ENCODE results near the gene MIA. TPM values are rescaled to one million over a fixed set of nuclear protein-coding genes. Genes with fewer than 3 reads are reported as not detected.

The MIA gene
- total and polyA plus RNA-seq, 2 of the 8 experiments (the other 6 are each of a cell fraction or from before 2014, with no cell fraction given), result not detected

GRCh38 chr19:40781140-40781539 is 5.8 kb downstream of the MIA start:
- H2BK20ac ChIP-seq (ENCODE audit: low read length), result no peak overlapping the region; the same call in 1 of the 2 replicates
- no peak overlapping the region for H2BK15ac ChIP-seq (ENCODE audit: low read length)
- no peak overlapping the region for H4K5ac ChIP-seq (ENCODE audit: insufficient read length, low read depth, low read length)
- no peaks in the 10 kb centered on the region for H3K36me3 ChIP-seq (ENCODE audit: control insufficient read depth in 2 of 4, insufficient read depth in 4 of 4, low read length in 3 of 4)
- no peak overlapping the region for H2BK12ac ChIP-seq (ENCODE audit: low read depth, low read length)
- H3K4ac ChIP-seq (replicated peaks; ENCODE audit: insufficient read length, low read depth, low read length), result no peak overlapping the region
- FAIRE-seq (no peak), DNase-seq (ENCODE audit: low read depth in 1 of 2, low spot score in 2 of 2) (no peak)
- 88% methylated on average over 5 of the region's 7 CpGs; no CpG with 5 or more reads in 1 of the 2 experiments for WGBS, 2 experiments (ENCODE audit: extremely low coverage in 1 of 2, insufficient coverage in 1 of 2, insufficient read length in 1 of 2, insufficient replicate concordance in 2 of 2, low coverage in 1 of 2, low lambda C conversion rate in 2 of 2, missing lambda C conversion rate in 1 of 2)
- H2BK120ac ChIP-seq (replicated peaks; ENCODE audit: low read depth, low read length), result no peak overlapping the region
- no peak overlapping the region for H2AFZ ChIP-seq (ENCODE audit: low read length)
- no peaks in the 10 kb centered on the region for H3K27me3 ChIP-seq (replicated peaks in 1 of 4; ENCODE audit: control insufficient read depth in 3 of 4, extremely low read depth in 1 of 4, insufficient read depth in 3 of 4, low read length in 3 of 4)
- H3K18ac ChIP-seq (ENCODE audit: extremely low read depth, low read length), result no peak overlapping the region
- H3K4me1 ChIP-seq (replicated peaks in 1 of 4; ENCODE audit: control insufficient read depth in 3 of 4, insufficient read depth in 4 of 4, low read length in 3 of 4), result peaks cover 0 to 8% (median 6%) of the 10 kb centered on the region in 4 experiments; a peak in 6 of 7 replicates
- H3K27ac ChIP-seq (ENCODE audit: low read depth, low read length), result no peak overlapping the region
- H4K91ac ChIP-seq (replicated peaks; ENCODE audit: insufficient read length, low read length), result no peak overlapping the region
- H3K14ac ChIP-seq (ENCODE audit: insufficient read length), result no peak overlapping the region
- no peak overlapping the region for H3K9ac ChIP-seq (replicated peaks in 1 of 4; ENCODE audit: extremely low read depth in 1 of 4, low read depth in 3 of 4, low read length in 3 of 4)
- no peaks in the 10 kb centered on the region for H4K20me1 ChIP-seq (replicated peaks in 1 of 2; ENCODE audit: control insufficient read depth in 1 of 2, insufficient read depth in 2 of 2, low read length in 2 of 2)
- H3K23ac ChIP-seq (ENCODE audit: insufficient read length), result no peak overlapping the region
- H4K8ac ChIP-seq (ENCODE audit: extremely low read depth, insufficient read depth, low read length), result no peak overlapping the region
- no peaks in the 10 kb centered on the region for H3K79me1 ChIP-seq (ENCODE audit: low read depth, low read length)
- H3K56ac ChIP-seq (replicated peaks; ENCODE audit: insufficient read length, low read depth, low read length), result no peak overlapping the region
- peaks cover 8% of the 10 kb centered on the region; the same call in 1 of the 2 replicates for H3K23me2 ChIP-seq (ENCODE audit: low read depth, low read length)
- H3K9me3 ChIP-seq (ENCODE audit: insufficient read depth in 2 of 2, low read depth in 1 of 2, low read length in 1 of 2), result no peaks in the 10 kb centered on the region
- ChIA-PET CTCF (ENCODE audit: partially characterized antibody) (interaction anchor here (0.6 kb wide), 1 partner anchor 317 kb away, joined by 3 read pairs; no protein-coding TSS in a partner anchor), POLR2A (ENCODE audit: partially characterized antibody) (interaction anchor here (0.6 to 11.2 kb wide), 4 partner anchors 9 to 345 kb away, joined by 3 to 218 read pairs (median 4); partner anchors contain the start of gene EGLN2)
- H3K4me2 ChIP-seq (ENCODE audit: insufficient read depth in 1 of 2, low read depth in 2 of 2, low read length in 2 of 2), result no peak overlapping the region
- H2AK5ac ChIP-seq (ENCODE audit: low read depth, low read length), result no peak overlapping the region
- no peak overlapping the region for H3K4me3 ChIP-seq (ENCODE audit: extremely low read depth in 1 of 4, insufficient read depth in 2 of 4, low read depth in 3 of 4, low read length in 4 of 4)
- H3K79me2 ChIP-seq (ENCODE audit: control insufficient read depth in 1 of 2, insufficient read depth in 2 of 2, low read length in 2 of 2), result no peaks in the 10 kb centered on the region
- no peak overlapping the region for H2BK5ac ChIP-seq (ENCODE audit: low read depth, low read length)
- no peak for TF ChIP-seq NRF1 (IDR thresholded peaks at IDR 0.05; ENCODE audit: low read depth, low read length)
- TF ChIP-seq TBP (IDR thresholded peaks at IDR 0.05; ENCODE audit: low read depth, low read length), result no peak

Measured in H1 (cell line).